ENCODE results near the gene BPIFB6. TPM values are rescaled to one million over a fixed set of nuclear protein-coding genes. Genes with fewer than 3 reads are reported as not detected.

Gene BPIFB6
- polyA plus RNA-seq, 2 of the 4 experiments (the other 2 are of a cell fraction) = not detected

DNA sequence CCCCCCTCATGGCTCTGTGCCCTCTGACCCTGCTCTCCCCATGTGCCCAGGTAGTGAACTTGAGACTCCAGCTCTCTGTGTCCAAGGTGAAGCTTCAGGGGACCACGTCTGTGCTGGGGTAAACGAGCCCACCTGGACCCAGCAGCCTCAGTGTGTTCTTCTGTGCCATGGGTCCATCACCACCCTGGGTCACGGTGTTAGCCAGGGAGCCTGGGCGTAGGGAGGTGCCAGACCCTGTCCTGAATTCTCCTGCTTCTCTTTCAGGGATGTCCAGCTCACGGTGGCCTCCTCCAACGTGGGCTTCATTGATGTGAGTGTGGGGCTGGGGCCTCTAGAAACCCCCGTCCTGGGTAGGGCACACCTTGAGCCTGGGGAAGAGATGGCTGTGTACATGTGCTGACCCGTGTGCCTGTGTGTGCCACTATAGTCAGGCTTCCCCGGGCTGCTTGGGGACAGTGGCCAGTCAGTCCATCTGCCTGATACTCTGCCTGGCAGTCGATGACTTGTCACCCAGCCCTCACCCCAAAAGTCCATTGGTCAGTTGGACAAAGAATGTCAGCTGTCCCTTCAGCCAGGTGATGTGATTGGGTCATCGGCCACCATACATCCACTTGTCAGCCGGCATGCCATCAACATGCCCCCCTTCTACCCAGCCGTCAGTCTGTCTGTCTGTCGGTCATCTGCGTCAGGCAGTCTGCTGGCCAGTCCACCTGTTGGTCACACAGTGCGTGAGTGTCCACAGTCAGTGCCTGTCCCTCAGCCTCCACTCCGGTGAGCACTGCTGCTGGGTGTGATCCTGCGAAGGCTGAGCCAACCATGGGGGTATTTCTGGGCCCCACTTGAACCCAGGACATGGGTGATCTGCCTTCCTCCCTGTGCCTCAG lies 10.9 kb upstream of the BPIFB6 start:
- POLR2A ChIA-PET = no interaction called here
- CTCF ChIA-PET = interaction anchor here (0.8 kb wide), 1 partner anchor 15 kb away, joined by 3 read pairs; no protein-coding TSS in a partner anchor
- DNase-seq (ENCODE audit: low read depth in 1 of 2, low spot score in 1 of 2) (no peak), ATAC-seq (no peak), FAIRE-seq (no peak)
- 45% methylated on average over 18 of the region's 18 CpGs for WGBS (ENCODE audit: missing lambda C conversion rate)
- Histone ChIP-seq H3K4me3 (no peak overlapping the region), H3K9me3 (no peaks in the 10 kb centered on the region), H3K4me1 (no peaks in the 10 kb centered on the region), H3K27ac (no peak overlapping the region), H3K4me2 (no peak overlapping the region)
- TF ChIP-seq RFX5 (IDR thresholded peaks at IDR 0.05) (no peak), JUNB (IDR thresholded peaks at IDR 0.05) (no peak), POLR2AphosphoS2 (conservative IDR thresholded peaks at IDR 0.05; ENCODE audit: low read length) (no peak), CHD4 (IDR thresholded peaks at IDR 0.05; ENCODE audit: borderline replicate concordance) (no peak), TP53 (CRISPR knock-in tag; IDR thresholded peaks at IDR 0.05) (no peak), CEBPB (IDR thresholded peaks at IDR 0.05) (no peak), ZNF302 (CRISPR knock-in tag; IDR thresholded peaks at IDR 0.05) (no peak), HOXB13 (CRISPR knock-in tag; IDR thresholded peaks at IDR 0.05; ENCODE audit: low read depth) (no peak), EHF (CRISPR knock-in tag; IDR thresholded peaks at IDR 0.05) (no peak), CHD2 (IDR thresholded peaks at IDR 0.05; ENCODE audit: low read length, partially characterized antibody) (no peak), MYC (IDR thresholded peaks at IDR 0.05; ENCODE audit: borderline replicate concordance, low read length) (no peak), FOXS1 (CRISPR knock-in tag; IDR thresholded peaks at IDR 0.05) (no peak), KDM5A (IDR thresholded peaks at IDR 0.05) (no peak), MAZ (IDR thresholded peaks at IDR 0.05; ENCODE audit: borderline replicate concordance, low read depth, low read length) (no peak)
- TF ChIP-seq, protein P1, sequence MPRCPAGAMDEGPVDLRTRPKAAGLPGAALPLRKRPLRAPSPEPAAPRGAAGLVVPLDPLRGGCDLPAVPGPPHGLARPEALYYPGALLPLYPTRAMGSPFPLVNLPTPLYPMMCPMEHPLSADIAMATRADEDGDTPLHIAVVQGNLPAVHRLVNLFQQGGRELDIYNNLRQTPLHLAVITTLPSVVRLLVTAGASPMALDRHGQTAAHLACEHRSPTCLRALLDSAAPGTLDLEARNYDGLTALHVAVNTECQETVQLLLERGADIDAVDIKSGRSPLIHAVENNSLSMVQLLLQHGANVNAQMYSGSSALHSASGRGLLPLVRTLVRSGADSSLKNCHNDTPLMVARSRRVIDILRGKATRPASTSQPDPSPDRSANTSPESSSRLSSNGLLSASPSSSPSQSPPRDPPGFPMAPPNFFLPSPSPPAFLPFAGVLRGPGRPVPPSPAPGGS (IDR thresholded peaks at IDR 0.05) = no peak
- TF ChIP-seq, protein P2, sequence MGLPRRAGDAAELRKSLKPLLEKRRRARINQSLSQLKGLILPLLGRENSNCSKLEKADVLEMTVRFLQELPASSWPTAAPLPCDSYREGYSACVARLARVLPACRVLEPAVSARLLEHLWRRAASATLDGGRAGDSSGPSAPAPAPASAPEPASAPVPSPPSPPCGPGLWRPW (IDR thresholded peaks at IDR 0.05) = no peak
- TF ChIP-seq, protein P3, sequence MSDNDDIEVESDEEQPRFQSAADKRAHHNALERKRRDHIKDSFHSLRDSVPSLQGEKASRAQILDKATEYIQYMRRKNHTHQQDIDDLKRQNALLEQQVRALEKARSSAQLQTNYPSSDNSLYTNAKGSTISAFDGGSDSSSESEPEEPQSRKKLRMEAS (IDR thresholded peaks at IDR 0.05) = no peak
- TF ChIP-seq, protein P4, sequence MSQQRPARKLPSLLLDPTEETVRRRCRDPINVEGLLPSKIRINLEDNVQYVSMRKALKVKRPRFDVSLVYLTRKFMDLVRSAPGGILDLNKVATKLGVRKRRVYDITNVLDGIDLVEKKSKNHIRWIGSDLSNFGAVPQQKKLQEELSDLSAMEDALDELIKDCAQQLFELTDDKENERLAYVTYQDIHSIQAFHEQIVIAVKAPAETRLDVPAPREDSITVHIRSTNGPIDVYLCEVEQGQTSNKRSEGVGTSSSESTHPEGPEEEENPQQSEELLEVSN (IDR thresholded peaks at IDR 0.05; ENCODE audit: borderline replicate concordance, low read depth) = no peak
- TF ChIP-seq, protein P5, sequence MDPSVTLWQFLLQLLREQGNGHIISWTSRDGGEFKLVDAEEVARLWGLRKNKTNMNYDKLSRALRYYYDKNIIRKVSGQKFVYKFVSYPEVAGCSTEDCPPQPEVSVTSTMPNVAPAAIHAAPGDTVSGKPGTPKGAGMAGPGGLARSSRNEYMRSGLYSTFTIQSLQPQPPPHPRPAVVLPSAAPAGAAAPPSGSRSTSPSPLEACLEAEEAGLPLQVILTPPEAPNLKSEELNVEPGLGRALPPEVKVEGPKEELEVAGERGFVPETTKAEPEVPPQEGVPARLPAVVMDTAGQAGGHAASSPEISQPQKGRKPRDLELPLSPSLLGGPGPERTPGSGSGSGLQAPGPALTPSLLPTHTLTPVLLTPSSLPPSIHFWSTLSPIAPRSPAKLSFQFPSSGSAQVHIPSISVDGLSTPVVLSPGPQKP (IDR thresholded peaks at IDR 0.05; ENCODE audit: low read depth, low read length) = no peak

DNA sequence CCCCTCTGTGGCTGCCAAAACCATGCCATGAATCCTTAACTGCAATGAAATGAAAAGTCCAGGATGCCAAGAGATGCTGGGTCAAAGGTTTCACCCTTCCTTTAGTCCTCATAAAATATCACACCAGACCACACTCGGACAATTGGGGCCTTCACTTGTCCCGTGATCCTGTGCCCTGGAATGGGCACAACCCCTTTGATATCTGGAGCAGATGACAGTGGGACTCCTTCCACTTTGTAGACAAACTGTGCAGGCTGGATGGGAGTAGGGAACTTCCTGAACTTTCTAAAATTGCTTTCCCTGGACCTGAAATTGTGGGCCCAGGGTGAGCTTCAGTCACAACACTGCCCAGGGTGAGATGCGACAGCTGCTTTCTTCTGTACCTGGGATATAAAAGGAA lies 9.6 kb upstream of the BPIFB6 start:
- CTCF ChIA-PET = no interaction called here
- Histone ChIP-seq H3K4me2 (no peak overlapping the region), H3K27ac (no peak overlapping the region), H3K4me3 (no peak overlapping the region), H3K4me1 (no peaks in the 10 kb centered on the region), H3K9me3 (no peaks in the 10 kb centered on the region)
- no peak for FAIRE-seq
- DNase-seq (ENCODE audit: low read depth in 1 of 2, low spot score in 1 of 2) = no peak
- no peak for ATAC-seq
- 47% methylated on average over 3 of the region's 3 CpGs for WGBS (ENCODE audit: missing lambda C conversion rate)
- POLR2A ChIA-PET = no interaction called here
- TF ChIP-seq, protein P6, sequence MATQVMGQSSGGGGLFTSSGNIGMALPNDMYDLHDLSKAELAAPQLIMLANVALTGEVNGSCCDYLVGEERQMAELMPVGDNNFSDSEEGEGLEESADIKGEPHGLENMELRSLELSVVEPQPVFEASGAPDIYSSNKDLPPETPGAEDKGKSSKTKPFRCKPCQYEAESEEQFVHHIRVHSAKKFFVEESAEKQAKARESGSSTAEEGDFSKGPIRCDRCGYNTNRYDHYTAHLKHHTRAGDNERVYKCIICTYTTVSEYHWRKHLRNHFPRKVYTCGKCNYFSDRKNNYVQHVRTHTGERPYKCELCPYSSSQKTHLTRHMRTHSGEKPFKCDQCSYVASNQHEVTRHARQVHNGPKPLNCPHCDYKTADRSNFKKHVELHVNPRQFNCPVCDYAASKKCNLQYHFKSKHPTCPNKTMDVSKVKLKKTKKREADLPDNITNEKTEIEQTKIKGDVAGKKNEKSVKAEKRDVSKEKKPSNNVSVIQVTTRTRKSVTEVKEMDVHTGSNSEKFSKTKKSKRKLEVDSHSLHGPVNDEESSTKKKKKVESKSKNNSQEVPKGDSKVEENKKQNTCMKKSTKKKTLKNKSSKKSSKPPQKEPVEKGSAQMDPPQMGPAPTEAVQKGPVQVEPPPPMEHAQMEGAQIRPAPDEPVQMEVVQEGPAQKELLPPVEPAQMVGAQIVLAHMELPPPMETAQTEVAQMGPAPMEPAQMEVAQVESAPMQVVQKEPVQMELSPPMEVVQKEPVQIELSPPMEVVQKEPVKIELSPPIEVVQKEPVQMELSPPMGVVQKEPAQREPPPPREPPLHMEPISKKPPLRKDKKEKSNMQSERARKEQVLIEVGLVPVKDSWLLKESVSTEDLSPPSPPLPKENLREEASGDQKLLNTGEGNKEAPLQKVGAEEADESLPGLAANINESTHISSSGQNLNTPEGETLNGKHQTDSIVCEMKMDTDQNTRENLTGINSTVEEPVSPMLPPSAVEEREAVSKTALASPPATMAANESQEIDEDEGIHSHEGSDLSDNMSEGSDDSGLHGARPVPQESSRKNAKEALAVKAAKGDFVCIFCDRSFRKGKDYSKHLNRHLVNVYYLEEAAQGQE (IDR thresholded peaks at IDR 0.05) = no peak
- no peak for TF ChIP-seq POLR2A (IDR thresholded peaks at IDR 0.05; ENCODE audit: low read length)
- TF ChIP-seq ZNF302 (CRISPR knock-in tag; IDR thresholded peaks at IDR 0.05) = no peak
- TF ChIP-seq KDM5A (IDR thresholded peaks at IDR 0.05) = no peak
- no peak for TF ChIP-seq ZC3H11A (IDR thresholded peaks at IDR 0.05)
- TF ChIP-seq, protein P2 (IDR thresholded peaks at IDR 0.05) = no peak
- TF ChIP-seq SREBF2 (IDR thresholded peaks at IDR 0.05) = no peak
- TF ChIP-seq, protein P7, sequence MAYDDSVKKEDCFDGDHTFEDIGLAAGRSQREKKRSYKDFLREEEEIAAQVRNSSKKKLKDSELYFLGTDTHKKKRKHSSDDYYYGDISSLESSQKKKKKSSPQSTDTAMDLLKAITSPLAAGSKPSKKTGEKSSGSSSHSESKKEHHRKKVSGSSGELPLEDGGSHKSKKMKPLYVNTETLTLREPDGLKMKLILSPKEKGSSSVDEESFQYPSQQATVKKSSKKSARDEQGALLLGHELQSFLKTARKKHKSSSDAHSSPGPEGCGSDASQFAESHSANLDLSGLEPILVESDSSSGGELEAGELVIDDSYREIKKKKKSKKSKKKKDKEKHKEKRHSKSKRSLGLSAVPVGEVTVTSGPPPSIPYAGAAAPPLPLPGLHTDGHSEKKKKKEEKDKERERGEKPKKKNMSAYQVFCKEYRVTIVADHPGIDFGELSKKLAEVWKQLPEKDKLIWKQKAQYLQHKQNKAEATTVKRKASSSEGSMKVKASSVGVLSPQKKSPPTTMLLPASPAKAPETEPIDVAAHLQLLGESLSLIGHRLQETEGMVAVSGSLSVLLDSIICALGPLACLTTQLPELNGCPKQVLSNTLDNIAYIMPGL (CRISPR knock-in tag; IDR thresholded peaks at IDR 0.05; ENCODE audit: borderline replicate concordance) = no peak
- no peak for TF ChIP-seq CHD4 (IDR thresholded peaks at IDR 0.05; ENCODE audit: borderline replicate concordance)
- TF ChIP-seq, protein P8, sequence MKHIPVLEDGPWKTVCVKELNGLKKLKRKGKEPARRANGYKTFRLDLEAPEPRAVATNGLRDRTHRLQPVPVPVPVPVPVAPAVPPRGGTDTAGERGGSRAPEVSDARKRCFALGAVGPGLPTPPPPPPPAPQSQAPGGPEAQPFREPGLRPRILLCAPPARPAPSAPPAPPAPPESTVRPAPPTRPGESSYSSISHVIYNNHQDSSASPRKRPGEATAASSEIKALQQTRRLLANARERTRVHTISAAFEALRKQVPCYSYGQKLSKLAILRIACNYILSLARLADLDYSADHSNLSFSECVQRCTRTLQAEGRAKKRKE (CRISPR knock-in tag; IDR thresholded peaks at IDR 0.05; ENCODE audit: low read depth) = no peak
- no peak for TF ChIP-seq RARB (CRISPR knock-in tag; IDR thresholded peaks at IDR 0.05)

All from A549 (cell line).